Ectodermal cell (in vitro differentiated cells): ENCODE data around the gene LPCAT4.
A peak's percentile ranks its signal among the peaks of the same experiment; 100 is the strongest.

Experiments
- H3K27ac ChIP-seq: 2 replicates; pipeline ENCODE4 v1.7.0; 2013; ENCODE audit warnings: mild to moderate bottlenecking, low read depth, low read length; ENCODE audit not compliant: insufficient read depth, poor library complexity, severe bottlenecking
- H3K27me3 ChIP-seq: 2 replicates; pipeline ENCODE4 v1.7.0; 2013; ENCODE audit warnings: mild to moderate bottlenecking, low read length; ENCODE audit not compliant: insufficient read depth, control insufficient read depth, poor library complexity, severe bottlenecking
- H3K36me3 ChIP-seq: one replicate; pipeline ENCODE4 v1.7.0; 2013; ENCODE audit warnings: low read length; ENCODE audit not compliant: control insufficient read depth, insufficient read depth
- H3K4me1 ChIP-seq: one replicate; pipeline ENCODE4 v1.7.0; 2013; ENCODE audit warnings: low read length; ENCODE audit not compliant: control insufficient read depth, insufficient read depth
- H3K4me3 ChIP-seq: 2 replicates; pipeline ENCODE4 v1.7.0; 2013; ENCODE audit warnings: low read depth, low read length, control low read depth; ENCODE audit not compliant: insufficient read depth
- H3K9me3 ChIP-seq: 2 replicates; pipeline ENCODE4 v1.7.0; 2013; ENCODE audit warnings: mild to moderate bottlenecking, low read length, moderate library complexity; ENCODE audit not compliant: control insufficient read depth
- WGBS, 2 experiments: methylation state at CpG; one replicate each; pipeline ENCODE4 v1.1.7; 2013; ENCODE audit warnings: missing lambda C conversion rate in 2 of 2; 5-methylcytosine and 5-hydroxymethylcytosine counted together

Gene LPCAT4

GRCh38 chr15:34336991-34337556 lies 29.9 kb downstream of the LPCAT4 start:
- Histone ChIP-seq H3K9me3 (no peaks in the 10 kb centered on the region), H3K4me3 (peak overlapping the region; percentile 96), H3K27ac (peak overlapping the region; percentile 40), H3K36me3 (peaks cover 8% of the 10 kb centered on the region), H3K27me3 (no peaks in the 10 kb centered on the region), H3K4me1 (no peaks in the 10 kb centered on the region)
- WGBS, 2 experiments: 8 to 9% methylated on average over 26 of the region's 26 CpGs

- H3K27ac ChIP-seq: no peak overlapping the region
- H3K4me1 ChIP-seq: no peaks in the 10 kb centered on the region
- H3K9me3 ChIP-seq: no peaks in the 10 kb centered on the region
- H3K36me3 ChIP-seq: peaks cover 7% of the 10 kb centered on the region
- 93 to 95% methylated on average over 16 of the region's 16 CpGs for WGBS, 2 experiments
- H3K4me3 ChIP-seq: peak overlapping the region; percentile 96
- no peaks in the 10 kb centered on the region for H3K27me3 ChIP-seq
These were observed 30.6 kb downstream of the LPCAT4 start for GRCh38 chr15:34336231-34336990.

GRCh38 chr15:34335176-34336032 lies 31.6 kb downstream of the LPCAT4 start:
- H3K27me3 ChIP-seq: no peaks in the 10 kb centered on the region
- H3K4me1 ChIP-seq: no peaks in the 10 kb centered on the region
- no peaks in the 10 kb centered on the region for H3K9me3 ChIP-seq
- no peak overlapping the region for H3K4me3 ChIP-seq
- 88 to 97% methylated on average over 3 of the region's 3 CpGs for WGBS, 2 experiments
- no peaks in the 10 kb centered on the region for H3K36me3 ChIP-seq
- no peak overlapping the region for H3K27ac ChIP-seq

GRCh38 chr15:34334672-34335071 lies 32.3 kb downstream of the LPCAT4 start:
- no peaks in the 10 kb centered on the region for H3K36me3 ChIP-seq
- H3K27ac ChIP-seq: no peak overlapping the region
- 88 to 91% methylated on average over 3 to 4 of the region's 4 CpGs for WGBS, 2 experiments
- no peaks in the 10 kb centered on the region for H3K4me1 ChIP-seq
- no peak overlapping the region for H3K4me3 ChIP-seq
- no peaks in the 10 kb centered on the region for H3K9me3 ChIP-seq
- H3K27me3 ChIP-seq: no peaks in the 10 kb centered on the region

- no peaks in the 10 kb centered on the region for H3K4me1 ChIP-seq
- 92 to 96% methylated on average over 6 of the region's 6 CpGs for WGBS, 2 experiments
- no peak overlapping the region for H3K27ac ChIP-seq
- H3K4me3 ChIP-seq: no peak overlapping the region
- H3K36me3 ChIP-seq: no peaks in the 10 kb centered on the region
- no peaks in the 10 kb centered on the region for H3K9me3 ChIP-seq
- no peaks in the 10 kb centered on the region for H3K27me3 ChIP-seq
These were observed 34.4 kb downstream of the LPCAT4 start for GRCh38 chr15:34332553-34333120.

- no peaks in the 10 kb centered on the region for H3K27me3 ChIP-seq
These were observed 35.2 kb downstream of the LPCAT4 start for GRCh38 chr15:34331809-34332208.

GRCh38 chr15:34330279-34330678 lies 36.7 kb downstream of the LPCAT4 start:
- Histone ChIP-seq H3K9me3 (no peaks in the 10 kb centered on the region), H3K4me3 (no peak overlapping the region), H3K36me3 (no peaks in the 10 kb centered on the region), H3K4me1 (no peaks in the 10 kb centered on the region), H3K27ac (no peak overlapping the region), H3K27me3 (no peaks in the 10 kb centered on the region)
- WGBS, 2 experiments: 91 to 94% methylated on average over 5 of the region's 5 CpGs

More at GRCh38 chr15:34331809-34332208, 35.2 kb downstream of the LPCAT4 start:
- H3K4me1 ChIP-seq: no peaks in the 10 kb centered on the region
- 92 to 93% methylated on average over 1 of the region's 2 CpGs for WGBS, 2 experiments
- no peaks in the 10 kb centered on the region for H3K36me3 ChIP-seq
- no peak overlapping the region for H3K27ac ChIP-seq
- no peak overlapping the region for H3K4me3 ChIP-seq
- no peaks in the 10 kb centered on the region for H3K9me3 ChIP-seq

GRCh38 chr15:34329006-34329405 lies 38.0 kb downstream of the LPCAT4 start:
- 80 to 89% methylated on average over 2 of the region's 2 CpGs for WGBS, 2 experiments
- Histone ChIP-seq H3K4me1 (no peaks in the 10 kb centered on the region), H3K27me3 (no peaks in the 10 kb centered on the region), H3K4me3 (no peak overlapping the region), H3K27ac (no peak overlapping the region), H3K36me3 (no peaks in the 10 kb centered on the region), H3K9me3 (no peaks in the 10 kb centered on the region)

- no peak overlapping the region for H3K4me3 ChIP-seq
- no peaks in the 10 kb centered on the region for H3K4me1 ChIP-seq
- 95 to 98% methylated on average over 4 of the region's 4 CpGs for WGBS, 2 experiments
- H3K9me3 ChIP-seq: no peaks in the 10 kb centered on the region
- H3K36me3 ChIP-seq: no peaks in the 10 kb centered on the region
- H3K27ac ChIP-seq: no peak overlapping the region
- no peaks in the 10 kb centered on the region for H3K27me3 ChIP-seq
These were observed 39.1 kb downstream of the LPCAT4 start for GRCh38 chr15:34327906-34328305.

GRCh38 chr15:34325368-34325767 lies 41.6 kb downstream of the LPCAT4 start:
- H3K27me3 ChIP-seq: no peaks in the 10 kb centered on the region
- H3K4me1 ChIP-seq: no peaks in the 10 kb centered on the region
- no peak overlapping the region for H3K27ac ChIP-seq
- no peaks in the 10 kb centered on the region for H3K9me3 ChIP-seq
- no peaks in the 10 kb centered on the region for H3K36me3 ChIP-seq
- no peak overlapping the region for H3K4me3 ChIP-seq
